Measurements from ENCODE around the gene TMTC1.

The TMTC1 gene

GRCh38 chr12:29582677-29583272 is 201.0 kb downstream of the TMTC1 start:
- H3K4me3 ChIP-seq (ENCODE audit: low read depth, low read length): no peak overlapping the region
- TF ChIP-seq CTCF (IDR thresholded peaks at IDR 0.05; ENCODE audit: borderline replicate concordance, insufficient read depth, low read depth, low read length): no peak

GRCh38 chr12:29582146-29582545 is 201.6 kb downstream of the TMTC1 start:
- no peak for TF ChIP-seq CTCF (IDR thresholded peaks at IDR 0.05; ENCODE audit: borderline replicate concordance, insufficient read depth, low read depth, low read length)

GRCh38 chr12:29581631-29582030 is 202.1 kb downstream of the TMTC1 start:
- TF ChIP-seq CTCF (IDR thresholded peaks at IDR 0.05; ENCODE audit: borderline replicate concordance, insufficient read depth, low read depth, low read length): no peak
- no peak overlapping the region for H3K4me3 ChIP-seq (ENCODE audit: low read depth, low read length)

More at GRCh38 chr12:29582146-29582545, 201.6 kb downstream of the TMTC1 start:
- no peak overlapping the region for H3K4me3 ChIP-seq (ENCODE audit: low read depth, low read length)

GRCh38 chr12:29580971-29581370 is 202.8 kb downstream of the TMTC1 start:
- TF ChIP-seq CTCF (IDR thresholded peaks at IDR 0.05; ENCODE audit: borderline replicate concordance, insufficient read depth, low read depth, low read length): no peak
- no peak overlapping the region for H3K4me3 ChIP-seq (ENCODE audit: low read depth, low read length)

GRCh38 chr12:29578731-29579130 is 205.0 kb downstream of the TMTC1 start:
- no peak overlapping the region for H3K4me3 ChIP-seq (ENCODE audit: low read depth, low read length)
- no peak for TF ChIP-seq CTCF (IDR thresholded peaks at IDR 0.05; ENCODE audit: borderline replicate concordance, insufficient read depth, low read depth, low read length)

GRCh38 chr12:29578070-29578469 is 205.7 kb downstream of the TMTC1 start:
- no peak overlapping the region for H3K4me3 ChIP-seq (ENCODE audit: low read depth, low read length)

More at GRCh38 chr12:29578070-29578469, 205.7 kb downstream of the TMTC1 start:
- TF ChIP-seq CTCF (IDR thresholded peaks at IDR 0.05; ENCODE audit: borderline replicate concordance, insufficient read depth, low read depth, low read length): no peak
